Measurements from ENCODE around the gene EOGT.

Gene EOGT

DNA sequence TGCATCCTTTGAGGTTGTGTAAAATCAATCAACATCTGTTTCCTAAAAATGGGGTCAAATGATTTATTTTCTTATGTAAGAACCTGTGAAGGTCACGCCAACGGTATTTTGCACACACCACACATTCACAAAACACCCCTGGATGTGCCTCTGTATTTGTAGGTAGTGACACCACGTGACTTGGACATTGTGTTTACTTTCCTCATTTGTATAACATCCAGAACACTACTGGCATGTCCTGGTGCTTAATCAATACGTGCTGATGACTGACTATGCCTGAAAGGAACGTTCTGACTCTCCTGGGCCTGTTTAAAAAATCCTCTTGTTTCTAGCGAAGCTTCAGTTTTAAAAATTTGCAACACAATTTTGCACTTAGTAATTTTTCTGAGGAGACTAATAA lies 77.7 kb downstream of the EOGT start:
- Histone ChIP-seq H3K36me3 (ENCODE audit: insufficient read depth) (no peaks in the 10 kb centered on the region), H3K79me2 (ENCODE audit: insufficient read depth, low read depth) (no peaks in the 10 kb centered on the region), H3K4me3 (IDR thresholded peaks at IDR 0.05; ENCODE audit: insufficient read depth, low read depth, low read length) (no peak overlapping the region), H3K27ac (no peak overlapping the region), H3K9ac (no peak overlapping the region), H3K27me3 (ENCODE audit: insufficient read depth, low read depth) (no peaks in the 10 kb centered on the region), H3K4me1 (ENCODE audit: low read depth, poor library complexity, severe bottlenecking) (no peaks in the 10 kb centered on the region), H3K4me2 (no peak overlapping the region), H4K20me1 (ENCODE audit: insufficient read depth) (no peaks in the 10 kb centered on the region), H2AFZ (ENCODE audit: low read depth) (no peak overlapping the region)
- TF ChIP-seq, protein P1, sequence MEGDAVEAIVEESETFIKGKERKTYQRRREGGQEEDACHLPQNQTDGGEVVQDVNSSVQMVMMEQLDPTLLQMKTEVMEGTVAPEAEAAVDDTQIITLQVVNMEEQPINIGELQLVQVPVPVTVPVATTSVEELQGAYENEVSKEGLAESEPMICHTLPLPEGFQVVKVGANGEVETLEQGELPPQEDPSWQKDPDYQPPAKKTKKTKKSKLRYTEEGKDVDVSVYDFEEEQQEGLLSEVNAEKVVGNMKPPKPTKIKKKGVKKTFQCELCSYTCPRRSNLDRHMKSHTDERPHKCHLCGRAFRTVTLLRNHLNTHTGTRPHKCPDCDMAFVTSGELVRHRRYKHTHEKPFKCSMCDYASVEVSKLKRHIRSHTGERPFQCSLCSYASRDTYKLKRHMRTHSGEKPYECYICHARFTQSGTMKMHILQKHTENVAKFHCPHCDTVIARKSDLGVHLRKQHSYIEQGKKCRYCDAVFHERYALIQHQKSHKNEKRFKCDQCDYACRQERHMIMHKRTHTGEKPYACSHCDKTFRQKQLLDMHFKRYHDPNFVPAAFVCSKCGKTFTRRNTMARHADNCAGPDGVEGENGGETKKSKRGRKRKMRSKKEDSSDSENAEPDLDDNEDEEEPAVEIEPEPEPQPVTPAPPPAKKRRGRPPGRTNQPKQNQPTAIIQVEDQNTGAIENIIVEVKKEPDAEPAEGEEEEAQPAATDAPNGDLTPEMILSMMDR (conservative IDR thresholded peaks at IDR 0.05; ENCODE audit: low read depth, low read length) = no peak

DNA sequence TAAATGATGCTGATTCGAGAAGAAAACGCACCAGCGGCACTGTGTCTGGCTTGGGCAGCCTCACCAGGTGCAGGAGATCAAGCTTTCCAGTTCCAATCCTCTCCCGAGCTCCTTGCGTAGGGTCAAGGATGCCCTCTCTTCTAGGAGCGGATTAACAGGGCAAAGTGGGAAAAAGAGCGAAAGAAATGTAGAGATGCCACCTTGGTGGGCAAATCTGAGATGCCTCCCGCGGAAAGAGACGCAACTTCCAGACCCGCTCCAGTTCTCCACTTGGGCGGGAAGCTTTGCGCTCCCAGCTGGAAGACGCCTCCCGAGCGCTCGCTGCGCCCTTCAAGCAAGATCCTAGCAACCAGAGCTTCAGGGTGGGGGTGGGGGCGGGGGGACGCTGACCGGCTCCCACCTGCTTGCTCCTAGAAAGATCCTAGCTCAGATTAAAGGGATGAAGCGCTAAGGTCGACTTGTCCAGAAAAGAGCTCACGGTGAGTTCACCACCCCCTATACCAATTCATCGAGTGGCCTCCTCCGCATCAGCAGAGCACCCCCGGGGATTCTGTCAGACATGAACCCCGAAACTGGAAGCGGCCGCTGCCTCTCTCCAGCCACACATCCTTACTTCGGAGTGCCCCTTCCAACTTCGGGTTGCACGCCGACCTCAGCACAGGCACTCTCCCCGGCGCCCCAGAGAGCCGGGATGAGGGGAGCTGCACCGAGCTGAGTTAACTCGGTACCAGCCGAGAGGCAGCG lies 81.9 kb downstream of the EOGT start:
- Histone ChIP-seq H3K4me1 (ENCODE audit: low read depth, poor library complexity, severe bottlenecking) (no peaks in the 10 kb centered on the region), H3K27me3 (ENCODE audit: insufficient read depth, low read depth) (no peaks in the 10 kb centered on the region), H3K4me2 (no peak overlapping the region), H2AFZ (ENCODE audit: low read depth) (no peak overlapping the region), H4K20me1 (ENCODE audit: insufficient read depth) (no peaks in the 10 kb centered on the region), H3K36me3 (ENCODE audit: insufficient read depth) (no peaks in the 10 kb centered on the region), H3K4me3 (IDR thresholded peaks at IDR 0.05; ENCODE audit: insufficient read depth, low read depth, low read length) (no peak overlapping the region), H3K27ac (no peak overlapping the region), H3K9ac (no peak overlapping the region), H3K79me2 (ENCODE audit: insufficient read depth, low read depth) (no peaks in the 10 kb centered on the region)
- TF ChIP-seq, protein P1 (conservative IDR thresholded peaks at IDR 0.05; ENCODE audit: low read depth, low read length) = no peak

Measured in KMS-11 (cell line).